Jurkat, Clone E6-1 (cell line): Measurements from ENCODE around the gene NCF4.

ENCODE experiments used
- DNase-seq: peaks from one replicate; pipeline ENCODE4 v3.0.0-alpha.2; 2011; ENCODE audit warnings: low read depth, low spot score
- H3K4me3 ChIP-seq: 2 replicates; pipeline ENCODE4 v1.5.1; 2011; ENCODE audit warnings: mild to moderate bottlenecking, low read length, control low read depth, moderate library complexity

Gene NCF4

DNA sequence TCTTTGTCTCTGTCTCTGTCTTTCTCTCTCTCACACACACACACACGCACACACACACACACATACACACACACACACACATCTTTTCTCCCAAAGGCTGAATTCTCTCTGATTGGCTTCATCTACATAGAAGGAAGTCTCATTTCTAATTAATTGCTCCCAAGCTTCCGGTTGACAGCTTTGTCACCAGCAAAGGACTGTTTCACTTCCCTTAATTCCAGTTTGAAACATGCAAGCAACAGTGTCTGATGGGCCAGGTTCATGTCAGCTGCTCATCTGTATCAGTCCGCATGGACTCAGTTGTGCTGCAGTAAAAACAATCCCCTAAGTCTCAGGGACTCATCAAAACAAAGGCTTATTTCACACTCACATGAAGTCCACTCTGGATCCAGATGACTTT is 27.7 kb upstream of the NCF4 start:
- DNase-seq = no peak
- no peak overlapping the region for H3K4me3 ChIP-seq

DNA sequence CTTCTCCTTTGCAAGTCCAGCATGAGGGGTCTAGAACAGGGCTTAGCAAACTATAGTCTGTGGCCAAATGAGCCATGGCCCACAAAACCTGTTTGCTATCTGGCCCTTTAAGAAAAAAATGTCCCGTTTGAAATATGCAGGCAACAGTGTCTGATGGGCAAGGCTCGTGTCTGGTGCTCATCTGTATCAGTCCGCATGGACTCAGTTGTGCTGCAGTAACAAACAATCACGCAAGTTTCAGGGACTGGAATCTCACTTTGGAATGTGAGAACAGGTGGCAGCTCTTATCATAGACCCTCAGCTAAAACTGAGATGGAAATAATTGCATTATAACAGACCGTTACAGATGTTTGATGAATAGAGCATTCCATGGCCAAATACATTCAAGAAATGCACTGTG is 24.9 kb upstream of the NCF4 start:
- no peak overlapping the region for H3K4me3 ChIP-seq
- DNase-seq = no peak

DNA sequence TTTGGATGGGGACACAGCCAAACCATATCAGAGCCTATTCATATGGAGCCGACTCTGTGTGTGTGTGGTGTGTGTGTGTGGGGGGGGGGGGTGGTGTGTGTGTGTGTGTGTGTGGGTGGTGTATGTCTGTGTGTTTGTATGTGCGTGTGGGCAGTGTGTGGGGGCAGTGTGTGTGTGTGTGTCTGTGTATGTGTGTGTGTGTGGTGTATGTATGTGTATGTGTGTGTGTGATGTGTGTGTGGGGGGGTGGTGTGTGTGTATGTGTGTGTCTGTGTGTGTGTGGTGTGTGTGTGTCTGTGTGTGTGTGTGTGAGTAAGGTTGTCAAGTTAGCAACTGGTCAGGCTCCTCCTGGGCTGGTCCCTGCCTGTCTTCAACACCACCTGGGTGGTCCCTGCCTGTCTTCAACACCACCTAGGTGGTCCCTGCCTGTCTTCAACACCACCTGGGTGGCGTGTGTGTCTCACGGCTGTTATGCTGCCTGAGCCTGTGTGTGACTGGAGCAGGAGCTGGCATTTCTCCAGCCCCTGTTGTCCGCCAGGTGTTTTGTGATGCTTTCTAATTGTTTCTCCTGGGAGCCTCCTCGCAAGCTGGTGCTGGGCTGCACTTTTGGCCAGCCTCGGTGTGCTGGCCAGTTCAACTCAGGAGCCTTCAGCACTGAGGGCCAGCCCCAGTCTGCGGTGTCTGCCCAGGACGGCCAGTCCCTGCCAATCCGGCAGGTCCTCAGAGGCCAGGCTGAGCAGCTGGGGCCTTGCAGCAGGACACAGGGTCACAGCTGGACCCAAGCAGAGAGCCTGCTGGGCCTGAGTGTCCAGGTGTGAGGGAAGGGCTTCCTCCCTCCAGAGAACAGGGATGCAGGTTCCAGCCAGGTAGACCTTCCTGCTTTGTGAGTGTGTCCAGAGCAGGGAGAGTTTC is 22.4 kb upstream of the NCF4 start:
- no peak overlapping the region for H3K4me3 ChIP-seq
- DNase-seq = no peak

DNA sequence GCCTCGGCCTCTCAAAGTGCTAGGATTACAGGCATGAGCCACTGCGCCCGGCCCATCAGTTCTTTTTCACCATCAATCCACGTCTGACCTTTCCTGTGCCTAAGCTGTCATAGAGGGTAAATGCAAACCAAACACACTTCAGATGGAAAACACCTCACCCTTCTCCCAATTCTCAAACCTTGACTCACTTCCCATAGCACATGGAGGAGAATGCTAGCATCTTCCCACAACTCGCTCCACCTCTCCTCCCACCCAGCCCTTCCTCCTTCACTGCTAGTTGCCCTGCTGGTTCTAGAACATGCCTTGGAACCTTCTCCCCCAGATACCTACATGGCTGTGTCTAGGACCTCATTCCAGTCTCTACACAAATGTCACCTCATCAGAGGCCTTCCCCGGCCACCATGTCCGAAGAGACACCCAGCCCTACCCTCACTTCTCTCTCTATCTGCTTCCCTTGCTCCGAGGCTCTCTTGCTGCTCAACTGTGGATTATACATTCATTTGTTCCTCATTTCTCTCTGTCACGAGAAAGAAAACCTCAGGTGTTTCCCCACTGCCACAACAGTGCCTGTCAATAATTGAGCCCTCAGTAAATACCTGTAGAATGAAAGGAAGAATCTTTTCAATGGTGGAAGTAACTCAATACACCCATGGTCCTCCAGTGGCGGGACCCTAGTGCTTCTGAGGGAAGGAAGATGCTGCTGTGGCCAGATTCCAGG is 21.3 kb upstream of the NCF4 start:
- no peak for DNase-seq
- no peak overlapping the region for H3K4me3 ChIP-seq

DNA sequence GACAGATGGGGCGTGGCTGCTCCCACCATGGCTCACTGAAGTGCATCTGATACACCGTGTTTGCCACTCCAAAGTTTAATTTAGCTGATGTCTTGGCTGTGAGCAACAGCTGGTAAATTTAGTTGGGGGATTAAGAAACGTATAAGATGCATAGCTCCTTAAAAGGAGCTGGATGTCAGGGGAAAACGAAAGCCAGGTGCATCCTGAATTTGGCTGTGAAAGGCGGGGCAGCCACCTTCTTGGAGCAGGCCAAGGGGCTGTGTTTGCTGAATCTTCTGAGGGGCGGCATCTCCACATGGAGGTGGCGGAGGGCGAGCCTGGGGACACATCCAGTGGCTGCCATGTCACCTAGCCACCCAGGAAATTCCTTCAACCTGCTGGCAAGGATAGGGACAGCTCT is 20.7 kb upstream of the NCF4 start:
- no peak for DNase-seq
- H3K4me3 ChIP-seq = no peak overlapping the region

DNA sequence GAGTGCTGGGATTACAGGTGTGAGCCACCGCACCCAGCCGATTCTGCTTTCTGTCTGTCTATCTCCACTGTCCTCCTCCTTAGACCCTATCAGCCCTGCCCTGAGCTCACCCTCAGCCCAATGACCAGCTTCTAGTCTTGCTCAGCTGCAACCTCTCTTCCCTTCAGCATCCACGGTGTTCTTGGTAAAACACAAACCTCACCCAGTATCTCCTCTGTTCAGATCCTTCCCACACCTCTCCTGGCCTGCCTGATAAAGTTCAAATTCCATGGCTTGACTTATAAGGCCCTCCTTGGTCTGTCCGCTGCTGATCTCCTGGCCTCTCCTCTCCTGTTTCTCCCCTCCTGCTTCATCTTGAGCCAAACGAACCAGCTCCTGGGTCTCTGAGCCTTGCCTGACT is 14.5 kb upstream of the NCF4 start:
- no peak overlapping the region for H3K4me3 ChIP-seq
- DNase-seq = no peak

DNA sequence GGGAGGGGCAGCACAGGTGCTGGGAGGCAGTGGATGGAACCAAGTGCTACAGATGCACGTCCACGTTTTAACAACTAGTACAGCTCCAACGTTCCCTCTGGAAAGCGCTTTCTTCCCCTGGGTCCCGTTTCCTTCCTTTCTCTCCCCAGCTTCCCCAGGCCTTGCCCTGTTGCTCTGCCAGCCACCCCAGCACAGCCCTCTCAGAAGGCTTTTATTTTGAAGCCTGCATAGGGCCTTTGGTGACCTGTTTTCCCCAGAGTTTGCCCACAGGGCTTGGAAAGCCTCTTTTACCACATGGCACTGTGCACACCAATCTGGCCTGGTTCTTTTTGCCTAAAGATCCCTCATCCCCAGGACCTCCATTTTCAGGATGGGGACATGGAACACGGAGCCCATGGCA is 13.9 kb upstream of the NCF4 start:
- DNase-seq = no peak

DNA sequence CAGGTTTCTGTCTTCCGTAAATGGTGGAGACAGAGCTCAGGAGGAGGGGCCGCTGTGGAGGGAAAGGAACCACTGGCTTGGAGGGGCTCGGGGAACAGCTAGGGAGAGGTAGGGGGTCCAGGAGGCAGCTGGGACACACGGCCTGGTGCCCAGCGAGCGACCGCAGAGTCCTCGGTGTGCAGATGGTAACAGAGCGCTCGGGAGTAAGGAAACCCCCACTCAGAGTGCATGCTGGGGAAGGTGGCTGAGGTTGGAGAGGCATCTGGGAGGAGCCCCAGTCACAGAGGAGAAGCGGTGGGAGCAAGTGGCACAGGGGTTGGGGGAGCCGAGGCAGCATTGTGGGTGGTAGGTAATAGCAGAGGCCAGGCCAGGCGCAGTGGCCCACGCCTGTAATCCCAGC is 10.8 kb upstream of the NCF4 start:
- no peak overlapping the region for H3K4me3 ChIP-seq
- no peak for DNase-seq

More for the DNA sequence above, 13.9 kb upstream of the NCF4 start:
- no peak overlapping the region for H3K4me3 ChIP-seq

DNA sequence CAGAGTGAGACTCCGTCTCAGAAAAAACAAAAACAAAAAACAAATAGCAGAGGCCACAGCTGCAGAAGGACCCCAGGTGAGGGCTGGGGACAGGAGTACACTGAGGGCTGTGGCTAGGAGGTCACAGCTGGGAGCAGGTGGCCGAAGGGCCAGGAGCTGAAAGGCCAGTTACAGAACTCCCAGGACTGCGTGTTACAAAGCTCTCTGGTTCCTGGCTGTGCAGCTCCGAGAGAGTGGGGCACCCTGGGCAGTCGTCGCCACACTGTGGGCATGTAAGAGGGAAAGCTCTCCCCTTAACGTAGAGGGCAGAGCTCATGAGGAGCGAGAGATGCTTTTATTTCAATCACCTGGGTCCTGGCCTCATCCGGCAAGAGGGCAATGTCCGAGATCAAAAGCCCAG is 10.1 kb upstream of the NCF4 start:
- H3K4me3 ChIP-seq = no peak overlapping the region
- DNase-seq = no peak

DNA sequence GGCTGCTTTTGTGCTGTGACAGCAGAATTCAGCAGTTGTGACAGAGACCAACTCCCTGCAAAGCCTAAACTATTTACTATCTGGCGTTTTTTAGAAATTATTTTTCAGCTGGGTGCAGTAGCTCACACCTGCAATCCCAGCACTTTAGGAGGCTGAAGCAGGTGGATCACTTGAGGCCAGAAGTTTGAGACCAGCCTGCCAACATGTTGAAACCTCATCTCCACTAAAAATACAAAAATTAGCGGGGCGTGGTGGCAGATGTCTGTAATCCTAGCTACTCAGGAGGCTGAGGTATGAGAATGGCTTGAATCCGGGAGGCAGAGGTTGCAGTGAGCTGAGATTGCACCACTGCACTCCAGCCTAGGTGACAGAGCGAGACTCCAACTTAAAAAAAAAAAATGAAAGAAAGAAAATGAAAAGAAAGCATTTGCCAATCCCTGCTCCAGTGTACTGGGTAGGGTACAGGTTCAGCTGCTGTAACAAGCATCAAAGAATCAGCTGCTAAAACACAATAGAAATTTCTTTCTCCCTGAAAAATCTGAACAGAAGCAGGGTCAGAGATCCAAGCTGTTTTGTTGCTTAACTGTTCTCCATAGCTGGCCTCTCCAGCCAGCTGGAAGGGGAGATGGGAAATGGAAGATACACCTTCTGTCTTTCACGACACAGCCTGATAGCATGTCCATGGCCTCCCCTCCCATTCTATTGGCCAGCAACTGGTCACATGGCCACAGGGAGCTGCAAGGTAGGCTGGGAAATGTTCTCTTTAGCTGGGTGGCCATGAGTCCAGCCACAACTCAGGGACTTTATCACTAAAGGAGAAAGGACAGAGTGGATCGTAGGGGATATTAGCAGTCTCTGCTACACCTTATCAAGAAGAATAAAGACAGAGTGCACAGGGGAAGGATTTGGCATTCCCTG is 8.5 kb upstream of the NCF4 start:
- H3K4me3 ChIP-seq = no peak overlapping the region
- no peak for DNase-seq

DNA sequence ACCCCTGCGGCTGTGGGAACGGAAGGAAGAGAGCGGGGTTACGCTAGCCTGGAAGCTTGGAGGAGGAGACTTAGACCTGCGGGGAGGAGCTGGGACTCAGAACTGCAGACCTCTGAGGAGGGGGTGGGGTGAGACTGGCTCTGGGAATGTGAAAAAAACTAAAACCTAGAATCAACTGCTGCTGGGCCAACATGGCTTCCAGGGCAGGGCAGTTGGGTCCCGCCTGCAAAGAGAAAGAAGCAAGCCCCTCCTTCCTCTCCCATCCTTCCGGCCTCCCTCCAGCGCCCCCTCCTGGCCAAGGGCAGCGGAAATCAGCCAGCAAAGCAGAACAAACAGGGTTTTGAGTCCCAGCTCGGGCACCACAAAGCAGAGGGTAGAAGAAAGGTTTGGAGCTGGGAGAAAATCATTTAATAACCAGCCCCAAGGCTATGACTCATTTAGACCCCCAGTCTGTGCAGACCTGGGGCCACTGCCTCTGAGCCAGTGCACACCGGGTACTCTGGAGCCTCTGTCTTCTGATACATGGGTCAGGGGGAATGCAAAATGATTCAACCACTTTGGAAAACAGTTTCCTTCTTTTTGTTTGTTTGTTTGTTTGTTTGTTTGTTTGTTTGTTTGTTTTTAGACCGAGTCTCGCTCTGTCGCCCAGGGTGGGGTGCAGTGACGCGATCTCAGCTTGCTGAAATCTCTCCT is 7.3 kb upstream of the NCF4 start:
- peak; percentile 69 for DNase-seq
- no peak overlapping the region for H3K4me3 ChIP-seq

DNA sequence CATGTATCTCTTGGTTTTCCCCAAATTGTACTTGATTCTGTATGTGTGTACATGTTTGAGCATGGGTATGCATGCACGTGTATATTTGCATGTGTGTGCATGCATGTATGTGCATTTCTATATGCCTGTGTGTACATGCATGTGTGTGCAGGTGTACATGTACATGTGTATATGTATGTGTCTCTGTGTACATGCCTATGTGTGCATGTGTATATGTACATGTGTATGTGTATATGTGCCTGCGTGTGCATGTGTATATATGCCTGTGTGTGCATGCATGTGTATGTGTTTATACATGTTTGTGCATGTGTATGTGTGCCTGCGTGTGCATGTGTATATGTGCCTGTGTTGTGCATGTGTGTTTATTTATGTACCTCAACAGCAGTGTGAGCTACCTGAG is 5.3 kb upstream of the NCF4 start:
- no peak for DNase-seq
- no peak overlapping the region for H3K4me3 ChIP-seq

DNA sequence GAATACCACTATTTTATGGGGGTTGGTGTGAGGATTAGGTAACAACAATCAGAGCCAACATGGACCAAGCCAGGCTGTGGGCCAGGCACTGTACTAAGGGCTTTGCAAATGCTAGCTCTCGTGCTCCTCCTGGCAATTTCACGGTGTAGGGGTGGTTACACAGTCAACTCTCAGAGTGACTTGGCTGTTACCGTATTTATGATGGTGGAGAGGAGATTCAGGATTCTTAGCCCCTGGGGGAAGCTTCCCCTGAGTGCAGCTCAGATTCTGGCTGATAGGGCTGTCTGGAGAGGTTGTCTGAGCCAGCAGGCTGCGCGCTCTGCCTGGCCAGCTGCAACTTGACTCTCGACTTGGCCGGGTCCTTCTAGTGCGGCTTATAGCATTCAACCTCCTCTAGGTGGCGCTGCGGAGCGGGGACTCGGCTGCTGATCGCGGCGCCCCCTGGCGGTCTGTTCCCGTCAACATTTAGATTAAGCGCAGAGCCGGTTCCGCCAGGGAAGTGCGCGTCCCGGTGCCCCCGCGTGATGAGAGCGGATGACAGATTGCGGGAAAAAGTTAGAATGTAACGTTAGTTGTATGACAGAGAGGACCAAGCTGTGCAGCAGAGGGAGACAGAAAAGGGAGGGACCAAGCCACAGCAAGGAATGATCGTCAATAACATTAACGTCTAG is 4.5 kb upstream of the NCF4 start:
- DNase-seq = peak; percentile 80
- no peak overlapping the region for H3K4me3 ChIP-seq

DNA sequence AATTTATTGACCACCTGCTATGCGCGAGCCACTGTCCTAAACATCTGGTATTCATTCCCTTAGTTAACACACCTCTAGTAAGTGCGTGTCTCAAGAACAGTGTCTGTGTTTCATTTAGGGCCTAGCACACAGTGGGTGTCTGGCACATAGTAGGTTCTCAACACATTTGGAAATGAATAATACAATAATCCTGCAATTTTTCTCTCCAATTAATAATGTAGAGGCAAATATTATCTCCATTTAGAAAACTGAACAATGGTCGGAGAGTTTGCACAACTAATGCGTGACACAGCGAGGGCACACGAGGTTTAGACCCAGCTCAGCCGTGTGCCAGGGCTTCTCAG is 4.0 kb upstream of the NCF4 start:
- DNase-seq = no peak
- H3K4me3 ChIP-seq = no peak overlapping the region

DNA sequence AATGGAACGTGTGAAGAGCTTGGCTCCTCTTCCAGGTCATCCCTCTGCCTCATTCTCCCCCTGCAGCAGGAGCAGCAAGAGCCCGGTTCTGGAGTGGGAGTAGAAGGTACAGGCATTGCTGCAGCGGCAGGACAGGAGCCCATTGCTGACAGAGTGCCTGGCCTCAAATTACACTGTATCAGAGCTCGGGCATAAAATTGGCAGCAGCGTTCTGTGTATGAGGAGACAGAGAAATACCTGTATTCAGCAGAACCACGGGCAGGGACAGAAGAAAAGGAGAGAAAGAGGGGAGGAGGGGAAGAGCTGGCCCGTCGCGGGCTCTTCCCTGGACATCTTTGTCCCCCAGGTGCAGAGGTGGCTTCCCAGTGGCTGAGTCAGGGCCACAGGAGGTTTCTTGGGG is 2.6 kb upstream of the NCF4 start:
- no peak overlapping the region for H3K4me3 ChIP-seq
- no peak for DNase-seq

DNA sequence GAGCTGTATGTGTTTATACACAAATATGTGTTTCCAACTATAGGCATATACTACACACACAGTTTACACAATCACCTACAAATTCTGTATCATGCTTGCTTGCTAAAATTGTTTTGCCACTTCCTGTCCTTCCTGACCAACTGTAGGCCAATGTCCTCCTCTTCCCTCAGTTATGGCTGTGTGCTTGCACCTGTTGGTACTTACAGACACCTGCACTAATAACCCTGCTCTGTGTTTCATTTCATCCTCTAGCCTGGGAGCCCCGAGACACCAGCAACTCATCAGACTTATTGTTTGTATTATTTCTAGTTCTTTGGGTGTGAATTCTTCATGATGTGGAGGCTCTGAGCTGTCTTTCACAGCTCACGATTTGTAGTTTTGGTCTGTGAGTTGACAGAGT is 1.8 kb upstream of the NCF4 start:
- H3K4me3 ChIP-seq = no peak overlapping the region
- DNase-seq = no peak

DNA sequence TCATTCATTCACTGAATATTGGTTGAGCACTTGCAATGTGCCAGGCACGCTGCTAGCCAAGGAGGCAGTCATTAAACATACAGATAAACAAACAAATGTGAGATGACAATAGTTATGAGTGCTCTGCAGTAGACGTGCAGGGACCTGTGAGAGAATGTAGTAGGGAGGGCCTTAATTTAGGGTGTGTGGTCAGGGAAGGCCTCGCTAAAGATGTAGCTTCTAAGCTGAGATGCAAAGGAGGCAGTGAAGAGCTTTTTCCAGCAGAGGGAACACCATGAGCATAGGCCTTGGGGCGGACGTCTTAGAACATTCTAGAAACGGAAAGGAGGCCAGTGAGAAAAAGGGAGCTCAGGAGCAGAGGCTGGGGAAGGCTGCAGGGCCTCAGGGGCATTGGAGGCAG is 789 bp upstream of the NCF4 start:
- DNase-seq = no peak
- H3K4me3 ChIP-seq = no peak overlapping the region

DNA sequence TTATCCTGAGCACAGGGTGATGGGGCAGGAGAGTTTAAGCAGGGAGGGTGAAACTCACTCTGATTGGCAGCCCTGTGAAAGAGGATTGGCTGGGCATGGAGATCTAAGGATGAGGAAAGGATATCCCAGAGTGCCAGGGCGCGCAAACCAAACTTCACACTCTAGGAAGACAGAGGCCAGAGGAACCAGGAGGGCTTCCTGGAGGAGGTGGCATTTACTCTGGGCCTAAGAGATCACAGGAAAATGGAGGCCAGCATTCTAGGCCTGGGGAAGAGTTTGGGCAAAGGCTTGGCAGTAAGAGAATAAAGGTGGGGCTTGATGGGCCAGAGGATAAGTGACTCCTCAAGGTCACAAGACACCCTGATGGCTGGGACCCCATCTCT is 377 bp upstream of the NCF4 start:
- DNase-seq = no peak
- H3K4me3 ChIP-seq = no peak overlapping the region
